H9 (cell line): ENCODE results near the gene LRRC7. TPM values are rescaled to one million over a fixed set of nuclear protein-coding genes. Genes with fewer than 3 reads are reported as not detected.

Source experiments
- DNase-seq: peaks from one replicate; pipeline ENCODE4 v3.0.0-alpha.2; 2017
- H2AFZ ChIP-seq: one replicate; pipeline ENCODE4 v1.6.1; 2013; ENCODE audit warnings: mild to moderate bottlenecking, low read length, control low read depth, moderate library complexity
- H2AK5ac ChIP-seq: 2 replicates; pipeline ENCODE4 v1.6.1; 2013; ENCODE audit warnings: low read length, control low read depth, mixed read lengths; ENCODE audit not compliant: insufficient read length
- H2BK120ac ChIP-seq: one replicate; pipeline ENCODE4 v1.6.1; 2013; ENCODE audit warnings: low read depth, mild to moderate bottlenecking, low read length, control low read depth, inconsistent platforms; ENCODE audit not compliant: poor library complexity, severe bottlenecking
- H2BK12ac ChIP-seq: 2 replicates; pipeline ENCODE4 v1.6.1; 2013; ENCODE audit warnings: low read length, control low read depth, mixed read lengths, low read depth; ENCODE audit not compliant: insufficient read length
- H2BK15ac ChIP-seq: 2 replicates; pipeline ENCODE4 v1.6.1; 2013; ENCODE audit warnings: low read depth, low read length, control low read depth
- H2BK20ac ChIP-seq: one replicate; pipeline ENCODE4 v1.6.1; 2013; ENCODE audit warnings: low read depth, mild to moderate bottlenecking, low read length, control low read depth, inconsistent platforms; ENCODE audit not compliant: poor library complexity, severe bottlenecking
- H2BK5ac ChIP-seq: 2 replicates; pipeline ENCODE4 v1.6.1; 2013; ENCODE audit warnings: low read length, control low read depth, mixed read lengths; ENCODE audit not compliant: insufficient read length
- H3K14ac ChIP-seq: 2 replicates; pipeline ENCODE4 v1.6.1; 2013; ENCODE audit warnings: low read length, control low read depth; ENCODE audit not compliant: insufficient read depth
- H3K18ac ChIP-seq: 2 replicates; pipeline ENCODE4 v1.6.1; 2013; ENCODE audit warnings: low read depth, mild to moderate bottlenecking, mixed read lengths, low read length, control low read depth; ENCODE audit not compliant: insufficient read length
- H3K23ac ChIP-seq: 2 replicates; pipeline ENCODE4 v1.6.1; 2013; ENCODE audit warnings: low read length, control low read depth, mixed read lengths, low read depth; ENCODE audit not compliant: insufficient read length
- H3K23me2 ChIP-seq: 2 replicates; pipeline ENCODE4 v1.6.1; 2013; ENCODE audit warnings: low read depth, mild to moderate bottlenecking, mixed read lengths, low read length, control low read depth; ENCODE audit not compliant: insufficient read length, poor library complexity, severe bottlenecking
- H3K27ac ChIP-seq: 2 replicates; pipeline ENCODE4 v1.5.1; 2013; ENCODE audit warnings: low read length, control low read depth, mixed read lengths, low read depth; ENCODE audit not compliant: insufficient read length
- H3K27me3 ChIP-seq: 2 replicates; pipeline ENCODE4 v1.6.1; 2013; ENCODE audit warnings: low read length, control low read depth, inconsistent platforms; ENCODE audit not compliant: insufficient read depth
- H3K4ac ChIP-seq: 2 replicates; pipeline ENCODE4 v1.6.1; 2013; ENCODE audit warnings: low read depth, mild to moderate bottlenecking, control low read depth, inconsistent platforms, low read length, moderate library complexity
- H3K4me1 ChIP-seq: 2 replicates; pipeline ENCODE4 v1.6.1; 2013; ENCODE audit warnings: low read length, control low read depth, inconsistent platforms; ENCODE audit not compliant: insufficient read depth
- H3K4me2 ChIP-seq: 2 replicates; pipeline ENCODE4 v1.6.1; 2013; ENCODE audit warnings: low read length, control low read depth, mixed read lengths; ENCODE audit not compliant: insufficient read length, insufficient read depth
- H3K56ac ChIP-seq: 2 replicates; pipeline ENCODE4 v1.6.1; 2013; ENCODE audit warnings: low read depth, mild to moderate bottlenecking, mixed read lengths, low read length, control low read depth; ENCODE audit not compliant: insufficient read length
- H3K79me1 ChIP-seq: 2 replicates; pipeline ENCODE4 v1.6.1; 2013; ENCODE audit warnings: low read depth, mild to moderate bottlenecking, moderate library complexity, low read length, control low read depth, inconsistent platforms; ENCODE audit not compliant: insufficient read depth, poor library complexity, severe bottlenecking
- H3K79me2 ChIP-seq: 2 replicates; pipeline ENCODE4 v1.6.1; 2013; ENCODE audit warnings: low read length, control low read depth, inconsistent platforms; ENCODE audit not compliant: insufficient read depth
- H3K9ac ChIP-seq: 2 replicates; pipeline ENCODE4 v1.6.1; 2013; ENCODE audit warnings: low read length, control low read depth, mixed read lengths; ENCODE audit not compliant: insufficient read length; ENCODE audit errors: extremely low read depth
- H3K9me3 ChIP-seq: one replicate; pipeline ENCODE4 v1.6.1; 2013; ENCODE audit warnings: low read depth, low read length, inconsistent platforms; ENCODE audit not compliant: control insufficient read depth
- H3T11ph ChIP-seq: one replicate; pipeline ENCODE4 v1.6.1; 2013; ENCODE audit warnings: mild to moderate bottlenecking, low read length, control low read depth, inconsistent platforms
- H4K20me1 ChIP-seq: one replicate; pipeline ENCODE4 v1.6.1; 2013; ENCODE audit not compliant: control insufficient read depth, insufficient read length, insufficient read depth
- H4K5ac ChIP-seq: 2 replicates; pipeline ENCODE4 v1.6.1; 2013; ENCODE audit warnings: low read depth, mild to moderate bottlenecking, mixed read lengths, low read length, control low read depth; ENCODE audit not compliant: insufficient read length
- H4K8ac ChIP-seq: replicated peaks from 2 replicates; pipeline ENCODE4 v1.6.1; 2013; ENCODE audit warnings: low read length, control low read depth, mixed read lengths, low read depth; ENCODE audit not compliant: insufficient read length
- H4K91ac ChIP-seq: 2 replicates; pipeline ENCODE4 v1.6.1; 2013; ENCODE audit warnings: low read depth, mild to moderate bottlenecking, moderate library complexity, mixed read lengths, low read length, control low read depth; ENCODE audit not compliant: insufficient read length
- H3K27ac Mint-ChIP-seq, 3 experiments: 2 replicates in 2 of 3; 3 replicates in 1 of 3; pipeline ENCODE4 v1.8.0; 2020 to 2021; ENCODE audit warnings: mixed read lengths in 3 of 3, mild to moderate bottlenecking in 1 of 3, moderate library complexity in 1 of 3
- H3K27me3 Mint-ChIP-seq: 2 replicates; pipeline ENCODE4 v1.8.0; 2021; ENCODE audit warnings: low read depth, mild to moderate bottlenecking, moderate library complexity, mixed read lengths
- H3K36me3 Mint-ChIP-seq, 3 experiments: 2 replicates in 2 of 3; 3 replicates in 1 of 3; pipeline ENCODE4 v1.8.0; 2020 to 2021; ENCODE audit warnings: low read depth in 3 of 3, mixed read lengths in 3 of 3; ENCODE audit not compliant: insufficient read depth in 1 of 3
- H3K4me1 Mint-ChIP-seq, 2 experiments: 2 replicates each; pipeline ENCODE4 v1.8.0; 2020; ENCODE audit warnings: mixed read lengths in 2 of 2
- H3K4me3 Mint-ChIP-seq, 2 experiments: 2 replicates in 1 of 2; 3 replicates in 1 of 2; pipeline ENCODE4 v1.8.0; 2020 to 2021; ENCODE audit warnings: mild to moderate bottlenecking in 2 of 2, mixed read lengths in 2 of 2, moderate library complexity in 1 of 2
- H3K9me3 Mint-ChIP-seq, 2 experiments: 2 replicates in 1 of 2; 3 replicates in 1 of 2; pipeline ENCODE4 v1.8.0; 2020; ENCODE audit warnings: mild to moderate bottlenecking in 2 of 2, mixed read lengths in 2 of 2, moderate library complexity in 1 of 2
- WGBS: extraction: QIAGEN DNeasy Blood & Tissue Kit; methylation state at CpG from one replicate; pipeline ENCODE4 v1.1.7; 2013; ENCODE audit warnings: missing lambda C conversion rate, low lambda C conversion rate, mixed read lengths; ENCODE audit not compliant: insufficient read length; ENCODE audit errors: extremely low coverage; 5-methylcytosine and 5-hydroxymethylcytosine counted together
- total RNA-seq: library from RNA; stranded (reverse); gene quantifications from 2 replicates; pipeline ENCODE4 v1.2.1, GENCODE V29; 2021
- TF ChIP-seq, protein P1 (sequence below): fragments of 200-600 bp; sonication (generic); conservative IDR thresholded peaks from 3 replicates; pipeline ENCODE4 v1.8.0; 2021; ENCODE audit warnings: antibody characterized with exemption, mild to moderate bottlenecking

LRRC7 gene
- total RNA-seq, 1 experiment from 2014 or later: not detected

DNA sequence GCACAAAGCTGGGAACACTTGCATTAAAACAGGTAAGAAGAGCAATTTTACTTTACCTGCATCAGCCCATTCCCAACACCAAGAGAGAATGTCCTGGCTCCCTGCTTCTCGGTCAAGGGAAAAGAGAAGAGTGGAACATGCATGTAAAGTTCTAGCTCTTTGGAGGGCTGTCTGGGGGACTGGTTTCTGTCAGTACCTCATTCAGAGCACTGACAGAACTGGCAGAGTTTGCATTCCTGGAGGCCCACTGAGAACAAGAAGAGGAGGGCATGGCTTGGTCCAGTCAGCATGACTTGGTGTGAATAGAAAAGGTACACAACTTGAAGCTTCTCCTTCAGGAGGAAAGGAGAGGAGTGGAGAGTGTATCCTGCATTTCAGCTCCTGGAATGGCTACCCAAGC, 83.9 kb downstream of the LRRC7 start:
- Histone ChIP-seq H3K27ac (no peak overlapping the region), H3K79me2 (no peaks in the 10 kb centered on the region), H4K91ac (no peak overlapping the region), H2BK12ac (no peak overlapping the region), H3K18ac (no peak overlapping the region), H2AFZ (no peak overlapping the region), H2BK5ac (no peak overlapping the region), H2BK15ac (no peak overlapping the region), H3K14ac (no peak overlapping the region), H3K23ac (no peak overlapping the region), H3K4me1 (no peaks in the 10 kb centered on the region), H3K56ac (no peak overlapping the region), H4K5ac (no peak overlapping the region), H3K9me3 (no peaks in the 10 kb centered on the region), H2BK20ac (no peak overlapping the region), H3K79me1 (no peaks in the 10 kb centered on the region), H4K20me1 (no peaks in the 10 kb centered on the region), H3T11ph (no peak overlapping the region), H3K23me2 (no peaks in the 10 kb centered on the region), H3K27me3 (no peaks in the 10 kb centered on the region), H3K4me2 (no peak overlapping the region), H4K8ac (no peak overlapping the region), H3K4ac (no peak overlapping the region), H2AK5ac (no peak overlapping the region), H3K9ac (no peak overlapping the region), H2BK120ac (no peak overlapping the region)
- TF ChIP-seq, protein P1, sequence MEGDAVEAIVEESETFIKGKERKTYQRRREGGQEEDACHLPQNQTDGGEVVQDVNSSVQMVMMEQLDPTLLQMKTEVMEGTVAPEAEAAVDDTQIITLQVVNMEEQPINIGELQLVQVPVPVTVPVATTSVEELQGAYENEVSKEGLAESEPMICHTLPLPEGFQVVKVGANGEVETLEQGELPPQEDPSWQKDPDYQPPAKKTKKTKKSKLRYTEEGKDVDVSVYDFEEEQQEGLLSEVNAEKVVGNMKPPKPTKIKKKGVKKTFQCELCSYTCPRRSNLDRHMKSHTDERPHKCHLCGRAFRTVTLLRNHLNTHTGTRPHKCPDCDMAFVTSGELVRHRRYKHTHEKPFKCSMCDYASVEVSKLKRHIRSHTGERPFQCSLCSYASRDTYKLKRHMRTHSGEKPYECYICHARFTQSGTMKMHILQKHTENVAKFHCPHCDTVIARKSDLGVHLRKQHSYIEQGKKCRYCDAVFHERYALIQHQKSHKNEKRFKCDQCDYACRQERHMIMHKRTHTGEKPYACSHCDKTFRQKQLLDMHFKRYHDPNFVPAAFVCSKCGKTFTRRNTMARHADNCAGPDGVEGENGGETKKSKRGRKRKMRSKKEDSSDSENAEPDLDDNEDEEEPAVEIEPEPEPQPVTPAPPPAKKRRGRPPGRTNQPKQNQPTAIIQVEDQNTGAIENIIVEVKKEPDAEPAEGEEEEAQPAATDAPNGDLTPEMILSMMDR: no peak
- Mint-ChIP-seq H3K27me3 (no peaks in the 10 kb centered on the region), H3K4me3 (no peak overlapping the region), H3K9me3 (no peaks in the 10 kb centered on the region), H3K4me1 (no peaks in the 10 kb centered on the region), H3K36me3 (no peaks in the 10 kb centered on the region), H3K27ac (no peak overlapping the region)
- no CpG with 5 or more reads among the region's 1 CpG for WGBS
- no peak for DNase-seq
